Measurements from ENCODE around the gene ZNF280C.

Gene ZNF280C

GRCh38 chrX:130174045-130174704, 94.5 kb downstream of the ZNF280C start:
- DNase-seq = peak; percentile 50

GRCh38 chrX:130173190-130173895, 95.4 kb downstream of the ZNF280C start:
- peak; percentile 85 for DNase-seq

- no peak for DNase-seq
Observed at GRCh38 chrX:130172127-130172845, 96.4 kb downstream of the ZNF280C start.

GRCh38 chrX:130171446-130172126, 97.1 kb downstream of the ZNF280C start, which contains the start of gene RAB33A:
TSS of gene RAB33A (plus strand) at chrX:130171962. CDS start at chrX:130172063, 101 bp downstream.
- DNase-seq = peak; percentile 65

GRCh38 chrX:130170752-130171445, 97.8 kb downstream of the ZNF280C start:
- DNase-seq = peak; percentile 95

GRCh38 chrX:130167040-130167439, 101.7 kb downstream of the ZNF280C start:
- no peak for DNase-seq

GRCh38 chrX:130166503-130166777, 102.3 kb downstream of the ZNF280C start:
- no peak for DNase-seq

GRCh38 chrX:130165703-130166502, 102.8 kb downstream of the ZNF280C start, which contains the start of gene AIFM1:
TSS of gene AIFM1 (minus strand) at chrX:130165841. CDS start at chrX:130165656, 185 bp downstream.
- DNase-seq = peak; percentile 96

- DNase-seq = peak; percentile 56
Observed at GRCh38 chrX:130165181-130165702, 103.5 kb downstream of the ZNF280C start.

GRCh38 chrX:130163398-130163797, 105.3 kb downstream of the ZNF280C start:
- no peak for DNase-seq

GRCh38 chrX:130162094-130162735, 106.5 kb downstream of the ZNF280C start:
- no peak for DNase-seq

- no peak for DNase-seq
Observed at GRCh38 chrX:130159776-130160175, 108.9 kb downstream of the ZNF280C start.

GRCh38 chrX:130158311-130158710, 110.4 kb downstream of the ZNF280C start:
- no peak for DNase-seq

GRCh38 chrX:130155564-130155963, 113.1 kb downstream of the ZNF280C start:
- no peak for DNase-seq

Measured in hematopoietic multipotent progenitor cell treated with erythropoietin and hydrocortisone succinate and interleukin-3 and kit ligand, for 4 days (in vitro differentiated cells).